GM12875 (cell line): ENCODE data around the gene HYAL1.

ENCODE experiments used
- H3K4me3 ChIP-seq: one replicate; pipeline ENCODE4 v1.5.1; 2011; ENCODE audit warnings: low read depth, low read length, control low read depth
- CTCF ChIP-seq: IDR thresholded peaks from 2 replicates; pipeline ENCODE4 v1.5.1; 2011; ENCODE audit warnings: low read depth, mild to moderate bottlenecking, control low read depth, inconsistent platforms, low read length, moderate library complexity, borderline replicate concordance; ENCODE audit not compliant: insufficient read depth

HYAL1 gene

GRCh38 chr3:50254577-50255250 is 48.7 kb downstream of the HYAL1 start:
- TF ChIP-seq CTCF = no peak
- H3K4me3 ChIP-seq = no peak overlapping the region

GRCh38 chr3:50251220-50251619 is 52.2 kb downstream of the HYAL1 start:
- no peak for TF ChIP-seq CTCF
- no peak overlapping the region for H3K4me3 ChIP-seq

GRCh38 chr3:50250514-50250913 is 52.9 kb downstream of the HYAL1 start:
- TF ChIP-seq CTCF = no peak
- H3K4me3 ChIP-seq = no peak overlapping the region
